Neural crest cell (in vitro differentiated cells): ENCODE measurements around the gene TULP4. TPM values are rescaled to one million over a fixed set of nuclear protein-coding genes. Genes with fewer than 3 reads are reported as not detected.

ENCODE experiments used
- DNase-seq: peaks from one replicate; pipeline ENCODE4 v3.0.0; 2021; ENCODE audit warnings: low read depth, mixed read lengths, low spot score
- H3K27ac Mint-ChIP-seq: one replicate; pipeline ENCODE4 v1.8.0; 2021; ENCODE audit warnings: mild to moderate bottlenecking, mixed read lengths; ENCODE audit not compliant: unreplicated experiment
- H3K27me3 Mint-ChIP-seq: 2 replicates; pipeline ENCODE4 v1.8.0; 2021; ENCODE audit warnings: low read depth, mild to moderate bottlenecking, mixed read lengths
- H3K36me3 Mint-ChIP-seq: 2 replicates; pipeline ENCODE4 v1.8.0; 2021; ENCODE audit warnings: low read depth, mild to moderate bottlenecking, mixed read lengths
- H3K4me1 Mint-ChIP-seq: 2 replicates; pipeline ENCODE4 v1.8.0; 2021; ENCODE audit warnings: mixed read lengths
- H3K4me3 Mint-ChIP-seq: one replicate; pipeline ENCODE4 v1.8.0; 2021; ENCODE audit warnings: mild to moderate bottlenecking, mixed read lengths
- H3K9me3 Mint-ChIP-seq: 2 replicates; pipeline ENCODE4 v1.8.0; 2021; ENCODE audit warnings: mixed read lengths
- CTCF ChIP-seq: fragments of 200-600 bp; sonication (generic); conservative IDR thresholded peaks from 2 replicates; pipeline ENCODE4 v1.5.0; 2021; ENCODE audit warnings: antibody characterized with exemption, mild to moderate bottlenecking
- total RNA-seq: library from RNA; stranded (reverse); gene quantifications from 2 replicates; pipeline ENCODE4 v1.2.1, GENCODE V29; 2021

Gene TULP4
- total RNA-seq, 1 donor from 2014 or later = 115 TPM

DNA sequence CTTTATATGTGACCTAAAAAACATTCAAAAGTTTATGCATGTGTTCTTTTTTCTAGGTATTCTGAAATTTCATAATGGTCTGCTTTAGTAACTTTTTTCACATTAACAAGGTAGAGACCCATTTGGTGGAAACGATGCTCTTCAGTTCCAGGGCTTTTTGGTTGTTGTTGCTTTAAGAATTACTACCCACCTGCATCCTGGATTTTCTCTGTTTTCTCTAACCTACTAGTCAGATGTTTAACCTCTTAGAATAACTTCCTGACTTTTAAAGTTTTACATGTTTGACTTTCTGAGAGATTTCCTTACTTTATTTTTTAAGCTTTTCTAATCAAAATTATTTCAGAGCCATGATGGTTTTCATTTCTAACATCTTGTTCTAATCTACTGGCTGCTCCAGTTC lies 14.9 kb downstream of the TULP4 start:
- DNase-seq = no peak
- Mint-ChIP-seq H3K4me3 (no peak overlapping the region), H3K9me3 (peaks cover 13% of the 10 kb centered on the region), H3K27me3 (no peaks in the 10 kb centered on the region), H3K36me3 (peaks cover 24% of the 10 kb centered on the region), H3K27ac (no peak overlapping the region), H3K4me1 (peaks cover 5% of the 10 kb centered on the region)
- no peak for TF ChIP-seq CTCF

DNA sequence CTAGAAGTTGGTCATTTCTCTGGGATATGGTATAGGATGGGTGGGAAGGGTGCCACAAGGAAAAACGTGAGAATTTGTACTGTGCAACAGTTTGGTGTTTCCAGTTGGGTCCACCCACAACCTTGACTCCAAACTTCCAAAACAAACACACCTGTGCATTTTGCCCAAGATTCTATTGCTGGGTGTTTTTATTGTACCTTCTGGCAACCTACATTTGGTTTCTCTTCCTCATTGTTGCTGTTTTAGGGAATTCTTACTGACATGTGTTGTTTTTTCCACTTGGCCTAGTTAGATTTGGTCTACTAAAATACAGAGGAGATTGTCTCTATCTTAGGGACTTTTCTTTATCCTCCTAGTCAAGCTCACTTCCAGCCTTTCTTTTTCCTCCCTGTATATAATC lies 16.7 kb downstream of the TULP4 start:
- H3K27ac Mint-ChIP-seq = no peak overlapping the region
- peaks cover 14% of the 10 kb centered on the region for H3K9me3 Mint-ChIP-seq
- peaks cover 34% of the 10 kb centered on the region for H3K36me3 Mint-ChIP-seq
- DNase-seq = no peak
- no peak for TF ChIP-seq CTCF
- no peak overlapping the region for H3K4me3 Mint-ChIP-seq
- H3K4me1 Mint-ChIP-seq = peaks cover 5% of the 10 kb centered on the region
- no peaks in the 10 kb centered on the region for H3K27me3 Mint-ChIP-seq

DNA sequence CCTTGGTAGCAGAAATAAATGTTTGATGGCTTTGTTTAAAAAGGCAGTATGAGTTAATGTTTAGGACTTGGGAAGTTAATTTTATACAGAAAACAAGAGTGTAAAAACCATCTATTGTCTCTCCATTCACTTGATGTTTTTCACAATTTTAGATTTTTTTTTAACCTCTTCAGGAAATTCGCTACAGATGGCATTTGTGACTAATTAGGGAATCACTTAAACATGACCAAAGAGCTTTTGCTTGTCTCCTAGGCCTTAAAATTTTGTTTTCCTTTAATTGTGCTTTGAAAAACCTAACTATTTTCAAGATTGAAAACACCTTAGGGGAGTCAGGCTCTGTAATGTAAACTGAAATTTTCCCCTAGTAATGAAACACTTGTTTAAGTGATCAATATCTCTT lies 17.3 kb downstream of the TULP4 start:
- H3K9me3 Mint-ChIP-seq = peaks cover 14% of the 10 kb centered on the region
- peaks cover 35% of the 10 kb centered on the region for H3K36me3 Mint-ChIP-seq
- no peak for TF ChIP-seq CTCF
- no peak for DNase-seq
- H3K4me1 Mint-ChIP-seq = peaks cover 5% of the 10 kb centered on the region
- H3K27me3 Mint-ChIP-seq = no peaks in the 10 kb centered on the region
- no peak overlapping the region for H3K4me3 Mint-ChIP-seq
- H3K27ac Mint-ChIP-seq = no peak overlapping the region

DNA sequence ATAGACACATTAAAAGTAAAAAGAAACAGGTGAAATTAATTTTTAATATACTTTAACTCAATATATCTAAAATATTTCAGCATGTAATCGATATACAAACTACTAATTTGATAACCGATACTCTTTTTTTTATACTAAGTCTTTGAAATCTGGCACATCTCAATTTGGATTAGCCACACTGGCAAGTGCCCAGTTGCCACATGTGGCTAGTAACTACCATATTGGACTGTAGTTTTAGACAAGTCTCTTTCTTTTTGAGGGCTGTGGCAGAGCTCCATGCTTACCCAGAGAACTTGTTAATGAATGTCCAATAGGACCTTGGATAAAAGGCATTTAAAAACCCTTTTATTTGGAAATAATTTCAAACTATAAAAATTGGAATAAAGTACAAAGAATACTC lies 17.8 kb downstream of the TULP4 start:
- H3K9me3 Mint-ChIP-seq = peaks cover 12% of the 10 kb centered on the region
- TF ChIP-seq CTCF = no peak
- peaks cover 5% of the 10 kb centered on the region for H3K4me1 Mint-ChIP-seq
- no peak for DNase-seq
- peaks cover 32% of the 10 kb centered on the region for H3K36me3 Mint-ChIP-seq
- no peak overlapping the region for H3K4me3 Mint-ChIP-seq
- no peaks in the 10 kb centered on the region for H3K27me3 Mint-ChIP-seq
- H3K27ac Mint-ChIP-seq = no peak overlapping the region

GRCh38 chr6:158332237-158332636 lies 20.0 kb downstream of the TULP4 start:
- TF ChIP-seq CTCF = no peak
- H3K4me3 Mint-ChIP-seq = no peak overlapping the region
- H3K36me3 Mint-ChIP-seq = peaks cover 27% of the 10 kb centered on the region
- peak overlapping the region; percentile 78 for H3K27ac Mint-ChIP-seq
- no peaks in the 10 kb centered on the region for H3K27me3 Mint-ChIP-seq
- DNase-seq = no peak
- peaks cover 9% of the 10 kb centered on the region for H3K9me3 Mint-ChIP-seq
- peaks cover 5% of the 10 kb centered on the region for H3K4me1 Mint-ChIP-seq

DNA sequence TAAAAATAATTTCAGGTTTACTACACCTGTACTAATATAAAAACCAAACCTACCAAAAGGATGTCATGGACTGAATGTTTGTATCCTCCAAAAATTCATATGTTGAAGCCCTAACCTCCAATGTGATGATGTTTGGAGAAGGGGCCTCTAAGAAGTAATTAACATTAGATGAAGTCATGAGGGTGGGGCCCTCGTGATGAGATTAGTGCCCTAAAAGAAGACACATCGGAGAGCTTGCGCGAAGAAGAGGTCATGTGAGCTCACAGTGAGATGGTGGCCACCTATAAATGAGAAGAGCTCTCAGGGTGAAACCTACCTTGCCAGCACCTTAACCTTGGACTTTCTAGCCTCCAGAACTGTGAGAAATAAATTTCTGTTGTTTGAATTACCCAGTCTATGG lies 20.8 kb downstream of the TULP4 start:
- Mint-ChIP-seq H3K27ac (no peak overlapping the region), H3K9me3 (peaks cover 9% of the 10 kb centered on the region), H3K27me3 (no peaks in the 10 kb centered on the region), H3K36me3 (peaks cover 27% of the 10 kb centered on the region), H3K4me3 (no peak overlapping the region), H3K4me1 (peaks cover under 1% of the 10 kb centered on the region)
- no peak for DNase-seq
- TF ChIP-seq CTCF = no peak
